Fibroblast of skin of abdomen (primary cell): ENCODE results near the gene EIF2B4.
A peak's percentile ranks its signal among the peaks of the same experiment; 100 is the strongest.
"Not testable (repeated sequence)": the region's sequence is repeated elsewhere in the genome, so short reads cannot be mapped to it uniquely, and the experiment has no call there.

Source experiments
- DNase-seq: peaks from one replicate; pipeline ENCODE4 v3.0.0-alpha.2; 2013

EIF2B4 gene

GRCh38 chr2:27377618-27378095 lies 7.5 kb upstream of the EIF2B4 start:
- no peak for DNase-seq

- DNase-seq: no peak
These were observed 6.9 kb upstream of the EIF2B4 start for GRCh38 chr2:27376866-27377617.

GRCh38 chr2:27376151-27376865 lies 6.2 kb upstream of the EIF2B4 start:
- no peak for DNase-seq

GRCh38 chr2:27375513-27376099 lies 5.5 kb upstream of the EIF2B4 start:
- DNase-seq: no peak

- DNase-seq: no peak
These were observed 3.4 kb upstream of the EIF2B4 start for GRCh38 chr2:27373567-27373966.

GRCh38 chr2:27372937-27373336 lies 2.8 kb upstream of the EIF2B4 start:
- DNase-seq: no peak

GRCh38 chr2:27370816-27371620 lies 880 bp upstream of the EIF2B4 start:
- DNase-seq: peak; percentile 31

GRCh38 chr2:27369471-27370025 lies 590 bp downstream of the EIF2B4 start:
- DNase-seq: peak; percentile 44

GRCh38 chr2:27363933-27364332 lies 6.2 kb downstream of the EIF2B4 start:
- DNase-seq: no peak

- no peak for DNase-seq
These were observed 7.3 kb downstream of the EIF2B4 start for GRCh38 chr2:27362678-27363420.

GRCh38 chr2:27356382-27357181 lies 13.6 kb downstream of the EIF2B4 start, which contains the start of gene GTF3C2:
GTF3C2 (minus strand) TSS chr2:27356764; CDS start chr2:27343554, 13,210 bp downstream.
- DNase-seq: peak; percentile 98

- peak; percentile 37 for DNase-seq
These were observed 14.1 kb downstream of the EIF2B4 start for GRCh38 chr2:27356056-27356381.

GRCh38 chr2:27354597-27354927 lies 15.6 kb downstream of the EIF2B4 start:
- no peak for DNase-seq

GRCh38 chr2:27353762-27354596 lies 16.2 kb downstream of the EIF2B4 start:
- peak; percentile 18 for DNase-seq

- DNase-seq: not testable (repeated sequence)
These were observed 16.8 kb downstream of the EIF2B4 start for GRCh38 chr2:27353386-27353761.

- DNase-seq: no peak
These were observed 18.1 kb downstream of the EIF2B4 start for GRCh38 chr2:27351802-27352598.

GRCh38 chr2:27350106-27350693 lies 19.9 kb downstream of the EIF2B4 start:
- no peak for DNase-seq

- DNase-seq: no peak
These were observed 22.5 kb downstream of the EIF2B4 start for GRCh38 chr2:27347641-27348040.

GRCh38 chr2:27336173-27336572 lies 34.0 kb downstream of the EIF2B4 start:
- DNase-seq: no peak
